Stimulated activated CD8-positive, alpha-beta memory T cell treated with anti-CD3 and anti-CD28 coated beads, Interleukin-12 subunit alpha, Interleukin-12 subunit beta, amount 100 ng/mL, for 4 hours (primary cell): ENCODE results near the gene MAD1L1.
"Not testable (repeated sequence)": the region's sequence is repeated elsewhere in the genome, so short reads cannot be mapped to it uniquely, and the experiment has no call there.

Source experiments
- DNase-seq: peaks from one replicate; pipeline ENCODE4 v3.0.0-alpha.2; 2020; ENCODE audit warnings: low read depth

The MAD1L1 gene

DNA sequence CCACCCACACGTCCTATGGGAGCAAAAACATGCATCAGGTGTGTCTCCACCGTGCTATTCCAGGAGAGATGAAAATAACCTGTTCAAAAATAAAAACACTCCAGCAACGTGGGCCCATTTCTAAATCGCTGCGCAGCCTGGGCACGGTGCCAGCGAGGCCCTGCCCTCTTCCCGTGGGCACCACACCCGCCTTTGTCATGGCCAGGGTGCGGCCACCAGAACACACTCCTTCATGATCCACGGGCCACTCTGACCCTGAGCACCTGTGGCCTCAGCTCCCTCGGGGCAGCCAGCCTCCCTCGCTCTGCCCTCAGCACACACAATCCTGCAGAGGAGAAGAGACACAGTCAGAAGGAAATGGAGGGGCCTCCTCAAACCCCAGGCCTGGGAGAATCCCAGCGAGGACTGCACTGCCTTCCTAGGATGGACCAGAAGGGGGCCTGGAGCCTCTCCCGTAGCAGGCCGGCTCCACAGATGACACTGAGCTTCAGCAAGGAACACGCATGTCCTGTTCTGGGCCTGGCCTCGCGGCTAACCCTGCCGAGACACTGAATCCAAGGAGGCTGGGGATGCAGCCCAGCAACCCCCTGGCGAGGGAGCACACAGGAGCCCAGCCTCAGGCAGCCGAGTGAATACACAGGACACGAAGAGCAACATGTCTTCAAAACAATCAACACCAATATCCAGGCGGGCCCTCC, 169.0 kb downstream of the MAD1L1 start:
- DNase-seq: no peak

DNA sequence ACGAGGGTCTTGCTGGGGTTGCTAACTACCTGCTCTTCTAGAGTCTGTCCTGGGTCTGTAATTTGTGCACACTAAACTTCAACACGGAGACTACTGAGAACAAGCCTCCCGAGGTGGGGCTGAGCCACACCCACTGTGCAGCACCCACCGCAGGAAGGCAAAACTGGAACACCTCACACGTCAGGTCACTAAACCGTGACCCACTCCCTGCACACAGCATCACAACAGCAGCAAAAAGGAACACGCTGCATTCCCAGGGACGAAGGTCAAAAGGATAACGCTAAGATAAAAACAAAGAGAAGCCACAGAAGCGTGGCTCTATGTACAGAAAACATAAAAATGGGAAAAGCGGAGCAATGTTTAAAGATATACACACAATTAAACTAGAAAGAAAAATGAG, 170.1 kb downstream of the MAD1L1 start:
- DNase-seq: no peak

- no peak for DNase-seq
These were observed 172.0 kb downstream of the MAD1L1 start for GRCh38 chr7:2060701-2061100.

DNA sequence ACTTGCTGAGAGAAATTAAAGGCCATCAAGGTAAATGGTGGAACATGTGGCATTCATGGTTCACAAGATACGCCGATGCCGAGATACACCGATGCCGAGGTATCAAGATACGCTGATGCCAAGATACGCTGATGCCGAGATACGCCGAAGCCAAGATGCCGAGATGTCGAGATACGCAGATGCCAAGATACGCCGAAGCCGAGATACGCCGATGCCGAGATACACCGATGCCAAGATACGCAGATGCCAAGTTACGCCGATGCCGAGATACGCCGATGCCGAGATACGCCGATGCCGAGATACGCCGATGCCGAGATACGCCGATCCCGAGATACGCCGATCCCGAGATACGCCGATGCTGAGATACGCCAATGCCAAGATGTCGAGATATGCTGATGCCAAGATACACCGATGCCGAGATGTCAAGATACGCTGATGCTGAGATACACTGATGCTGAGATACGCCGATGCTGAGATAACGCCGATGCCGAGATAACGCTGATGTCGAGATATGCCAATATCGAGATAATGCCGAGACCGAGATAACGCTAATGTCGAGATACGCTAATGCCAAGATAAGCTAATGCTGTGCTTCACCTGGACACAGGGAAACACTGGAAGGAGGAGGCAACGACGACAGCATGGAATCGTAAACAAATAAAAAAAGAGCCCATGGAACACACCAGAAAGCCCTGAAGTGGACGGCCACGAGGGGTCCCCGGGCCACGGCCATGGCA, 172.6 kb downstream of the MAD1L1 start:
- DNase-seq: no peak

DNA sequence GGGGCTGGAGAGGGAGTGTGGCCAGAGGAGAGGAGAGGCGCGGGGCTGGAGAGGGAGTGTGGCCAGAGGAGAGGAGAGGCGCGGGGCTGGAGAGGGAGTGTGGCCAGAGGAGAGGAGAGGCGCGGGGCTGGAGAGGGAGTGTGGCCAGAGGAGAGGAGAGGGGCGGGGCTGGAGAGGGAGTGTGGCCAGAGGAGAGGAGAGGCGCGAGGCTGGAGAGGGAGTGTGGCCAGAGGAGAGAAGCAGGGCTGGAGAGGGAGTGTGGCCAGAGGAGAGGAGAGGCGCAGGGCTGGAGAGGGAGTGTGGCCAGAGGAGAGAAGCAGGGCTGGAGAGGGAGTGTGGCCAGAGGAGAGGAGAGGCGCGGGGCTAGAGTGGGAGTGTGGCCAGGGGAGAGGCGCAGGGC, 174.5 kb downstream of the MAD1L1 start:
- DNase-seq: not testable (repeated sequence)

- no peak for DNase-seq
These were observed 176.8 kb downstream of the MAD1L1 start for GRCh38 chr7:2055956-2056355.

DNA sequence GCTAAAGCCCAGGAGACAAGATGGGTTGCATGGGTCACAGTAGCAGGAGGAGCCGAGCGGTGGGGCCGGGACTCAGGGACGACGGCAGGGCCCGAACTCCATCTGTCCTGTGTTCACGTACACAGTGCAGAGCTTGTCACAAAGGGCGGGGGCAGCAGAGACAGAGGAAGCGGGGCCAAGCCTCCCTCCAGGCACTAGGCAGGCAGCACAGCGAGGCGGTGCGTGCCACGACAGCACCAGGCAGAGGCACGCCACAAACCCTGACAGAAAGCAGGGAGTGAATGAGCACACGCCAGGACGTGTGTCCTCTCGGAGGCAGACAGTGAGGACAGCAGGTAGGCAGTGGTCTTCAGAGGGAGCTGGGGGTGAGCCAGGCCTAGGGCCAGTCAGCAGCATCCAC, 177.8 kb downstream of the MAD1L1 start:
- DNase-seq: no peak

GRCh38 chr7:2053395-2053794, 179.3 kb downstream of the MAD1L1 start:
- DNase-seq: no peak

DNA sequence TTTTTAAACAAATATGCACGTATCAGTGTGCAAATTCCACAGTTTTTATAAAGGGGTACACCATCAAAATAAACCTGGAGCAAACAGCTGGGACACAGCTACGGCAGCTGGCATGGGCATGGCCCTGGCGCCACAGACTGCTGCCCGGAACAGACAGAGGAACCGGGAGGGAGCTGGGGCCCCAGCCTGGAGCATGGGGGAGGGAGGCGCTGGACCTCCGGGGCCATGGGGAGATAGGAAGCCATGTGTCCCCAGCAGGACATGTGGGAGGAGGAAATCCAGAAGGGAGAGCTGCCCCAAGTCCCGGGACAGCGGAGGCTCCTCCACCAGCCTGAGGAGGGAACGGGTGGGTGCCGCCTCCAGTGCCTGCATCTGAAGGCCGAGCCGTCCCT, 180.1 kb downstream of the MAD1L1 start:
- DNase-seq: no peak

DNA sequence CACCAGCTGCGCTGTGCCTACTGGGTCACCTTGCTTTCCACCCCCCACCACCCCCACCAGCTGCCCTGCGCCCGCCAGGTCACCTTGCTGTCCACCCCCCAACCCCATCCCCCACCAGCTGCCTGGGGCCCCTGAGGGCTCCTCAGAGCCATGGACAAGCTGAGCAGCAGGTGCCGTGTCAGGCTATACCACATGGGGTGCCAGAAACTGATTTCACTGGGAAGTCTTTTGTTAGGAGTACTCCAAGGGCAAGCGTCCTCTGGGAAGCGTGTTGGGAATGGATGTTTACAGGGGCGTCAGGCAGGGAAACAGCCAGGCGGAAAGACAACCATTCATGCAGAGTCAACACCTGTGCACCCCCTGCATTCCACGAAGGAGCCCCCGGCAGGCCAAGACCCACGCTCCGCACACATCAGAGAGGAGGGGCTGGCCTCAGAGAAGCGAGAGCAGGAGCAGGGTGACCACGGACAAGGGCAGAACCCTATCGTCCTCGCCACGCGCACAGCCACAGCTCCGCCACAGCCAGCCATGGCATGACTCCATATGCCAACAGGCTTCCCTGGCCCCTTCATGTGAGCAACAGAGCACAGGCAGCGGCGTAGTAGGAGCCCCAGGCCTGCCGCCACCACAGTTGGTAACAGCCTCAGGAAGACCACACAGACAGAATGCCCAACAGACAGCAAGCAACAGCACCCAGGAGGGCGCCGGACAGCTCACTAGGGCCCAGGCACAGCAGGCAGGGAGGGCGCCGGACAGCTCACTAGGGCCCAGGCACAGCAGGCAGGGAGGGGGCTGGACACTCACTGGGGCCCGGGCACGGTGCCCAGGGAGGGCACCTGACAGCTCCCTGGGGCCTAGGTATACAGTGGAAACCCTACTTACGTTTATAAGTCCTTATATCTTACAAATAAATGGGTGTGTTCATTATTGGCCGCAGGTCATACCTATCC, 180.8 kb downstream of the MAD1L1 start:
- DNase-seq: no peak

- no peak for DNase-seq
These were observed 182.3 kb downstream of the MAD1L1 start for GRCh38 chr7:2050511-2050866.

DNA sequence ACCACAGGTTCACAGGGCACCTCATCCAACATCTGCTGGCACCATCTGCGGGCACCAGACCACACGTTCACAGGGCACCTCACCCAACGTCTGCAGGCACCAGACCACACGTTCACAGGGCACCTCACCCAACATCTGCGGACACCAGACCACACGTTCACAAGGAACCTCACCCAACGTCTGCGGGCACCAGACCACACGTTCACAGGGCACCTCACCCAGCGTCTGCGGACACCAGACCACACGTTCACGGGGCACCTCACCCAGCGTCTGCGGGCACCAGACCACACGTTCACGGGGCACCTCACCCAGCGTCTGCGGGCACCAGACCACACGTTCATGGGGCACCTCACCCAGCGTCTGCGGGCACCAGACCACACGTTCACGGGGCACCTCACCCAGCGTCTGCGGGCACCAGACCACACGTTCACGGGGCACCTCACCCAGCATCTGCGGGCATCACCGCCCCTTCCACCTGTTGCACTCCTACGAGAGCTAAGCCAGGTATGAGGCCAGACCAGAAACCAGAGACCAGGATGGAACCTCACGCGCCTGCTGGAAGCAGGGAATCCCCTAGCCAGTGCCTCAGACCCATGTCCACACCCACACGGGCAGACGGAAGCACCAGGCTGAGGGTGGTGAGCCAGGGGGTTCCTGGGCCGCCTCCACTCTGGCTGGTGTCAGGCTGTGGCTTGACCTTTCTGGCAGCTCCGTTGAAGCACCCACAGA, 182.8 kb downstream of the MAD1L1 start:
- DNase-seq: peak; percentile 19

DNA sequence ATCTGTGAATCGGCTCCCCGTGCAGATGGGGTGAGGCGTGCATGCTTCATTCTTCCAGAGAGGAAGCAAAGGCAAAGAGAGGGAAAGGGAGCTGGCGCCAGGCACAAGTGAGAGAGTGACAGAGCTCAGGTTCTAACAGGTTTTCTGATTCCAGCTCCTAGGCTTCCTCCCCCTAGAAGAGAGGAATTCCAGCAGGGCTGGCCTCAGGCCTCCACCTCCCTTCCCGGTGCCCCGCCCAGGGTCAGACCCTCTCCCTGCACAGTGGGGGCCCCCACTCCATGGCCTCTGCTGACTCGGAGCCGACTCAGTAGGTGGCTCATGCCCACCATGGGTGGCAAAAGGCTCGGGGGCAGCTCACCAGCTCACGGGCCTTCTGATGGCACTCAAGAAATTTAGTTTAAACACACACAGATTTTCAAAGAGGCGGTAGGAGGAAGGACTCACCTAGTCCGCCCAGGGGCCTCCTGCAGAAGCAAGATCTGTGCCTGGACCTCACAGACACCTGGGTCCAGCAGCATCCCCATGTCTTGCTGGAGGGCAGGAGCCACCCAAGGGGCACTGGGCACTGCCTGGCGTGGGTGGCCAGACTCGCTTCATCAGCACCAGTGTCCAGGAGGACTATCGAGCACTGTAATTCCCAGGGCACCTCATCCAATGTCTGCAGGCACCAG, 183.5 kb downstream of the MAD1L1 start:
- DNase-seq: no peak

DNA sequence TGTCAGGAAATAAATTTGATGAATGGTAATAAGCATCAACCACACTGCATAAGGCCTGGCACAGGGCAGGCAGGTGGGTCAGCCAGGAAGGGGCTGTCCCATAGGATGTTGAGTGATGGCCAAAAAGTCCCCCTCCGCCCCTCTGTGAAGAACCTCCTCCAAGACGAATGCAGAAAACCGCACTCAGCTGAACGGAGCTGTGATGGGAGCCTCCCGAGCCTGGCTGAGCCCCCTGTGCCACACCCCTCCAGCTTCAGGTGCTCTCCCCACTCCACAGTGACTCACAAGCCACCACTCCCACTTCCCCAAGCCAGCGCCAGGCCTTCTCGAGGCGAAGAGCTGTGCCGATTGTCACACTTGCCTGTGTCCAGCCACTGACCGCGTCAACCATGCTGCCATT, 184.2 kb downstream of the MAD1L1 start:
- no peak for DNase-seq

DNA sequence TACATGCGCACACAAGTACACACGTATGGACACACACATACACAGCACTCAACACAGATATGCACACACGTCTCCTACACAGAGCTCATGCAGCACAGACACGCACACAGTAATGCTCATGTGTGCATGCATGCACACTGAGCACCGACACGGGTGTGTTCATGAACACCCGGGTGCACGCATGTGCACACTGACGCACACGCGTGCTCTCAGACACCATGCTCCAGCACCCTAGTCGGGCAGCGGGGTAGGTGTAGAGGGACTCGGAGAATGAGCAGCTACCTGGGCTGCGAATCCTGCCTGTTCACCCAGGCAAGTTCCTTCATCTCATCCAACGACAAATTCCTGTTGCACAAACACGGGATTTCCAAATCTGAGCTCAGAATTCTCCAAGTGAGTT, 184.7 kb downstream of the MAD1L1 start:
- DNase-seq: no peak

- no peak for DNase-seq
These were observed 185.9 kb downstream of the MAD1L1 start for GRCh38 chr7:2046581-2047565.

DNA sequence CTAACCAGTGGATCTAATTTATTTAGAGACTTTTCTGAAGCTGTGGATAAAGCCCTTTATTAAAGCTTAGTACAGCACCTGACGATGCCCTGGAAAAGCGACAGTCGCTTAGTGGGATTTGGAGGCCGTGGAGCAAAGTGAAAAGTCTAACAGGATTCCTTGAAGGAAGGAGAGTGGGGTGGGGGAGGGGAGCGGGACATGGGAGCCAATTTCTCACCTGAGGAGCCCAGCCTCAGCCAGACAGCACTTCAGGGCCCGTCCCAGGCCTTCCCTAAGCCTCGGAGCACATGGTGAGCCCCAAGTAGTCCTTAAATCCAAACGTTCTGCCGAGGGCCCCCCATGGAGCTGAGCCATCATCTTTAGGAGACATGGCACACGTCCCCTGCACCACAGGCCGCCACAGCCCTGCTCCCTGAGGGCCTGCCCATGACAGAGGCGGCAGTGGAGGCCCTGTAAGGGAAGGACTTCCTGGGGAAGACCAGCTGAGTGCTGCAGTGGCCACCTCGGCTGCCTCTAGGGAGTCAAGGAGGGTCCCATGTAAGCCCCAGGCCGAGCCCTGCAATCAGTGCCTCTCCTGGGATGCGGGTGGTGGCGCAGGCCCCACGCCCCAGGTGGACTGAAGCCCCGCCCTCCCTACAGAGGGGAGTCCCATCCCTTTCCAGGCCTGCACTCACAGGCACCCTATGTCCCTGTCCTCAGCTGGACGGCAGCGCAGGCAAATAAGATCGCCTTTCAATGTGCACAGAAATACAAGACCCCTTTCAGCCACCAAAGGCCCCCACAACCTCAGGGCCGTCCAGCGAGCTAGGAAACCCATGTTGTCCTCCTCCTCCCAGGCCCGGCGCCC, 187.0 kb downstream of the MAD1L1 start:
- DNase-seq: no peak

DNA sequence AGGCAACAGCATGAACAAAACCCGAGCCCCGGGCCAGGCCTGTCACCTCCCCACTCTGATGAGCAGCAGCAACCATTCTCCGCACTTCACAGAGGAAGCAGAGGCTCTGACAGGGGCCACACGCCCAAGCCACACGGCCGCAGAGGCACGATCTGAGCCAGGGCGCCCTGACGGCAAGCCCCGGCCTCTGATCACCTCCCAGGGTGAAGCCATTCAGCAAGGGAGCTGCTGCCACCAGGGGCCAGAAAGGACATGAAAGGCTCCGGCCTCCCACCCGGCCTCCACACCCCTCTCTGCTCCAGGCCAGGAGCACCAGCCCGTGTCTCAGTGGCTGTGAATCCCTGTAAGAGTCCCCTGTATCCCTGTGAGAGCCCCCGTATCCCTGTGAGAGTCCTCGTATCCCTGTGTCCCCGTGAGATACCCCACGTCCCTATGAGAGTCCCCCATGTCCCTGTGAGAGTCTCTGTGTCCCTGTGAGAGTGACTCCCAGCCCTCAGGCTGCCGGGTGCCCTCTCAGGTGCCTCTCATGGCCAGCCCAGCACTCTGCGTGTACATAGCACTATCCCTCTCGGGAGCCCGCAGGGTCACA, 187.8 kb downstream of the MAD1L1 start:
- DNase-seq: no peak

GRCh38 chr7:2044311-2044882, 188.3 kb downstream of the MAD1L1 start:
- DNase-seq: no peak
